H1 (cell line): ENCODE results near the gene FOXN1.

ENCODE experiments used
- JUND ChIP-seq: IDR thresholded peaks from 2 replicates; pipeline ENCODE4 v1.6.1; 2011; ENCODE audit warnings: mild to moderate bottlenecking, improper control_type of control experiment, low read length
- KDM1A ChIP-seq: fragments of 200-600, 300-600 bp; sonication (generic); IDR thresholded peaks from 2 replicates; pipeline ENCODE4 v1.7.1; 2016; ENCODE audit warnings: mild to moderate bottlenecking, low read length, borderline replicate concordance
- POLR2A ChIP-seq, 2 experiments: IDR thresholded peaks; 1 replicate in 1 of 2; 2 replicates in 1 of 2; pipeline ENCODE4 v1.6.1; 2011; ENCODE audit warnings: low read depth in 2 of 2, low read length in 2 of 2, mild to moderate bottlenecking in 2 of 2; ENCODE audit errors: control extremely low read depth in 1 of 2
- TF ChIP-seq, protein P1 (sequence below), 3 experiments: IDR thresholded peaks; 1 replicate in 2 of 3; 2 replicates in 1 of 3; pipeline versions ENCODE4 v1.5.1 to v1.6.1; 2011; ENCODE audit warnings: low read length in 3 of 3, mild to moderate bottlenecking in 3 of 3, inconsistent platforms in 2 of 3, low read depth in 1 of 3, moderate library complexity in 1 of 3; ENCODE audit not compliant: insufficient read depth in 1 of 3; ENCODE audit errors: control extremely low read depth in 1 of 3
- TF ChIP-seq, protein P2 (sequence below): IDR thresholded peaks from 2 replicates; pipeline ENCODE4 v1.6.1; 2011; ENCODE audit warnings: low read length, improper control_type of control experiment

DNA sequence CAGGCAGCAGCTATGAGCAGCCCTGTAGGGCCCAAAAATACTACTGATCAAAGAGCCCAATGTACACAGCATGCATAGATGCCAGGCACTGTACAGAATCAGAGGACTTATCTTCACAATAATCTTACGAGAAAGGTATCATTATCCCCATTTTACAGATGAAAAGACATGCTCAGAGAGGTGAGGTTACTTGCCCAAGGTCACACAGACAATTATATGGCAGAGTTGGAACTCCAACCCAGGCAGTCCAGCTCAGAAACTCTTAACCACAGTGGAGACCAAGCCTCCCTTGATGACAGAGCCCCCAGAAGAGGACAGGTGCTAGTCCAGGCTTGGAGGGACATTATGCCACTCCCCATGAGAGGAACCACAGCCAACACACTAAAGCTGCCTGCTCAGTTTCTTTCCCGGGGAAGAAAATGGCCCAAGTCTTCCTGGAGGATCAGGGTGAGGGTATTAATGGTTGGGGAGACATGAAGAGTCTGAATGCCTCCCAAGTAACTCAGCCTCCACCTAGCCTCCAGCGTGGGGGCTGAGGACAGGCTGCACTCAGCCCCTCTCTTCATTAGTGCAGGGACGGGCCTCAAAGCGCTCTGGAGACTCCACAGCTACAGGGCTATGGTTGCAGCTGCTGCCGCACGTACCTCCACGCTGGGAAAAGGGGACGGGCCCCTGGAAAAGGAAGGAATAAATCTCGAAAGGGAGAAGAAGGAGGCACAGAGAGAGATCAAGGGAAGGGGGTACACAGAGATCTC lies 45.5 kb downstream of the FOXN1 start:
- TF ChIP-seq KDM1A = 0 out of 2 replicates have a peak, but pooled peaks have one; percentile 55
- TF ChIP-seq, protein P1, sequence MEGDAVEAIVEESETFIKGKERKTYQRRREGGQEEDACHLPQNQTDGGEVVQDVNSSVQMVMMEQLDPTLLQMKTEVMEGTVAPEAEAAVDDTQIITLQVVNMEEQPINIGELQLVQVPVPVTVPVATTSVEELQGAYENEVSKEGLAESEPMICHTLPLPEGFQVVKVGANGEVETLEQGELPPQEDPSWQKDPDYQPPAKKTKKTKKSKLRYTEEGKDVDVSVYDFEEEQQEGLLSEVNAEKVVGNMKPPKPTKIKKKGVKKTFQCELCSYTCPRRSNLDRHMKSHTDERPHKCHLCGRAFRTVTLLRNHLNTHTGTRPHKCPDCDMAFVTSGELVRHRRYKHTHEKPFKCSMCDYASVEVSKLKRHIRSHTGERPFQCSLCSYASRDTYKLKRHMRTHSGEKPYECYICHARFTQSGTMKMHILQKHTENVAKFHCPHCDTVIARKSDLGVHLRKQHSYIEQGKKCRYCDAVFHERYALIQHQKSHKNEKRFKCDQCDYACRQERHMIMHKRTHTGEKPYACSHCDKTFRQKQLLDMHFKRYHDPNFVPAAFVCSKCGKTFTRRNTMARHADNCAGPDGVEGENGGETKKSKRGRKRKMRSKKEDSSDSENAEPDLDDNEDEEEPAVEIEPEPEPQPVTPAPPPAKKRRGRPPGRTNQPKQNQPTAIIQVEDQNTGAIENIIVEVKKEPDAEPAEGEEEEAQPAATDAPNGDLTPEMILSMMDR (IDR thresholded peaks at IDR 0.05; ENCODE audit: control extremely low read depth in 1 of 3, insufficient read depth in 1 of 3, low read depth in 1 of 3, low read length in 3 of 3) = no peak
- TF ChIP-seq POLR2A (IDR thresholded peaks at IDR 0.05; ENCODE audit: control extremely low read depth in 1 of 2, low read depth in 2 of 2, low read length in 2 of 2) = no peak
- TF ChIP-seq, protein P2, sequence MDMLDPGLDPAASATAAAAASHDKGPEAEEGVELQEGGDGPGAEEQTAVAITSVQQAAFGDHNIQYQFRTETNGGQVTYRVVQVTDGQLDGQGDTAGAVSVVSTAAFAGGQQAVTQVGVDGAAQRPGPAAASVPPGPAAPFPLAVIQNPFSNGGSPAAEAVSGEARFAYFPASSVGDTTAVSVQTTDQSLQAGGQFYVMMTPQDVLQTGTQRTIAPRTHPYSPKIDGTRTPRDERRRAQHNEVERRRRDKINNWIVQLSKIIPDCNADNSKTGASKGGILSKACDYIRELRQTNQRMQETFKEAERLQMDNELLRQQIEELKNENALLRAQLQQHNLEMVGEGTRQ = no peak
- no peak for TF ChIP-seq JUND
